NCI-H1092 treated with DMSO at 0.1 percent for 48 hours (cell line): ENCODE measurements around the gene ERBB4.
"Not testable (repeated sequence)": the region's sequence is repeated elsewhere in the genome, so short reads cannot be mapped to it uniquely, and the experiment has no call there.

Source experiments
- DNase-seq: peaks from one replicate; lab custom pipeline; 2025; lab: John Stamatoyannopoulos, UW

Gene ERBB4

DNA sequence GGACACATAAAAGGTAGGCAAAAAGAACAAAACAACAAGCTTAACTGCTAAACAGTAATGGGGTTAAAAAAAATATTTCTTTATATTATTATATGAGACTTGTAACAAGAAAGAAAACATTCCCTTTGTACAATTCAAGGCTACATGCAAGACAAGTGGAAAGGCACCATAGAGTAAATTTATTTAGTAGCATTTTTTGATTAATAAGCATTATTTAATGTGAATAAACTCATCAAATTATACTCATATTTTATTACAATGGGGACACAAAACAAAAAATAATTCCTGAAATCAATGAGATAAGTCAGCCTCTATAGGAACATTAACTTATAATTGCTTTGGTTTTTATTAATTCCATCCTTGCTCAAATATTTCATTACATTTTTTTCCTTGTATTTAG is 809.2 kb downstream of the ERBB4 start:
- DNase-seq = no peak

DNA sequence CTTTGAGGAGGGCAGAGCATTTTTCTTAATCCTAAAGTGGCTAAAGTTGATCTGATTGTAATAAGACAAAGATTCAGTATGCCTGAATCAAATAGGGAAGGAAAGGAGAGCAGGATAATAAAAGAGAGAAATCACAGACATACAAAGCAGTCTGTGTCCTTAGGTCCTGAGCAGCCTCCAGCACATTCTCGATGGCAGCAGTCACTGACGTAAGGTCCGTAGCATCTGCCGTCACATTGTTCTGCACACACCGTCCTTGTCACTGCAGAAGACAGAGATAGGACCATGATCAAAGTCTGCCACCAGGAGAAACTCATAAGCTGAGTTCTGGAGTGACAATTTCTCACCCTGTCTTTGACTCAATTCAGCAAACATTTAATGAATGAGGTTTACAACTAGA is 813.7 kb downstream of the ERBB4 start:
- DNase-seq = no peak

DNA sequence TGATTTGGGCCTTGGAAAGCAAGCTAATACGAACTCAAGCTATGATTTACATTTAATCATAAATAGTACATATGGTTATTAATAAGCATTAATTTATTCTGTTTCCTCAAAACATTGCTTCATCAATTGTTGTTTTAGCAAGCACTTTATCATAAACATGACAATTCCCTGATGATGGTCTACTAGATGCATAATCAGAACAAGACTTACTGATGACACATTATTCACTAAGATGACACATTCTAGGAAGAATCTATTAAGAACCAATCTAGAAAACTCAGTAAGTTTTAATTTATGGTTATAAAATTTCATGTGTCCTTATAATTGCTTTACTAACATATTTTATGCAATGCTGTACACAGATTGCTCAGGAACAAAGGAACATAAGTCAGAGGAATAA is 815.2 kb downstream of the ERBB4 start:
- no peak for DNase-seq

DNA sequence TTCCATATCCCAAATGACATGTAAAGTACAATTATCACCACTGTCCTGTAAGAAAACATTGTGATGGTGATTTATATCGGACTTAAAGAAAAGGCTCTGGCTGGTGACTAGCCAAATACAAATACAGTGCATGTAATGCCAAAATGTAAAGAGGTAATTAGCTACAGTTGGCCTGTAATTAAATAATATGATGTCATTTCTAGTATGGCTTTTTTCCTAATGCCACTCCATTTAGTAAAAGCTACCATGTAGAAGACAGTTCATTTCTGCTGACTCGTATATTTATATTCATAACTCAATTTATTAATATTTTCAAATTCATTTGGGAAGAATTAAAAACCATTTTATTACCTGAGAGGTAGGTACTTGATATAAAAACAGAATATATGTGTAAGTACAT is 815.7 kb downstream of the ERBB4 start:
- DNase-seq = no peak

DNA sequence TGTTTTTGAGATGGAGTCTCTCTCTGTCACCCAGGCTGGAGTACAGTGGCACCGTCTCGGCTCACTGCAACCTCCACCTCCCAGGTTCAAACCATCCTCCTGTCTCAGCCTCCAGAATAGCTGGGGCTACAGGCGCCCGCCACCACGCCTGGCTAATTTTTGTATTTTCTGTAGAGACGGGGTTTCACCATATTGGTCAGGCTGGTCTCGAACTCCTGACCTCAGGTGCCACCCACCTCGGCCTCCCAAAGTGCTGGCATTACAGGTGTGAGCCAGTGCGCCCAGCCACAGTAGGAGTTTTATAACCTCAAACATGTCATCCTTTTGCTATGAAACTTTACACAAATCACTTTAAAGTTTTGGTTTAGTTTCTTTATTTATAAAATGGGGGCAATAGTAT is 816.7 kb downstream of the ERBB4 start:
- DNase-seq = not testable (repeated sequence)

DNA sequence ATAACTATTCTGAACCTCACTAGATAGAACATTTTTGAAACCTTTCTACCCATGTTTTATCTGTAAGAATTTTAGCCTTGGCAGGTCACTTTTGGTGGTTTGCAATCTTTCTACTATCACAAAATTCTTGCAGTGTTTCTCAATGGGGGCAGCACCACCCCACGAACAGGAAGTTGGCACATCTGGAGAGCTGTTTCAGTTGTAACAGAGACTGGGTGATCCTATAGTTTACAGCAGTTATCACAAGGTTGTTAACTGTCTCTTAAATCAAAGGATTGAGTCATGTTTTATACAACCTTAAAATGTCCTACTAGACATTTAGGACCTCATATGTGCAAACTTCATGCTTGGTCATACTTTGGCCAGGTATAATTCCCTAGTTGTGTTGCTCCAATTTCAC is 829.2 kb downstream of the ERBB4 start:
- no peak for DNase-seq

DNA sequence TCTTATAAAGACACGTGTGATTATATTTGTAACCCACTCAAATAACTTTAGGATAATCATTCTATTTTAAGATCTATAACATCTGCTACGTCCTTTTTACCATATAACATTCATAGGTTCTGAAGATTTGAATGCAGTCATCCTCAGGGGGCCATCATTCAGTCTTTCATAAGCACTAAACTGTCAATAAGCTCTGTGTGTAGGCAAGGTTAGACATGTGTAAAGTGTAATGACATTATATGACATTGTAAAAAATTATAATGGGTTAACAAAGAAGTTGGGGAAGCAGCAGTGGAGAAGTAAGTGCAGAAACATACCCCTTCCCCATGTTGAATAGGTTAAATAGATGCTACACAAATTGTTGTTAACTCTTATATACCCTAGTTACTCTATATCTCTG is 845.9 kb downstream of the ERBB4 start:
- no peak for DNase-seq

DNA sequence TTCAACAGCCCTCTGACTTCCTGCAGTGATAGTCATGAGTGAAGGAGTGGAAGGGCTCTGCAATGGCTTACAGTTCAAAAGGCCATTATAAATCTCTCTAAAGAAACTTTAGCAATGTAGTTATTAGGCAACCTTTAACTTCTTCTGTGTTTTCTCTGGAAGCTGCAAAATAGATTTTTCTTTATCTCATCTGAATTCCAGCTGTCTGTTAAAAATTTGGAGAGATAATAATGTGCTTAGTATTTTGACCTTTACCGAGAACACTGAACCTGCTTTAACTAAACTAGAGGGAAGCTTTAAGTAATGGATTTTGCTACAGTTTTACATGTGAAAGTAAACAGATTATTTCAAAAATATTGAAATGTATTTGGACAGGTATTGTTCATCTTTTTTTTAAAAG is 847.9 kb downstream of the ERBB4 start:
- DNase-seq = no peak

DNA sequence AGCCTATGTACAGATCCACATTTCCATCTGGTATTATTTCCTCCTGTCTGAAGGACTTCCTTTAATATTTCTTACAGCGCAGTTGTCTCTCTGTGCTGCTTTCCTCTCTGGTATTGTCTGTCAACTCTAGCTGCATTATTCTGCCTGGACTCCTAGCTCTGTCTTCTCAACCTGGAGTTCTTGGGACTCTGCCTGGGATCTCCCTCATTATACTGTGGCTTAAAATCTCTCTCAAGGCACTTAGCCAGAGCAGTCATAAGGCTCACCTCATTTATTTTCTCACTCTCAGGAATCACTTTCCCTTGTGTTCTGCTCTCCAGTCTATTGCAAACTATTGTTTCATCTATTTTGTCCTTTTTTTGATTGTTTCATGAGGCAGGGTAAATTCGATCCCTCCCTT is 850.4 kb downstream of the ERBB4 start:
- DNase-seq = no peak

DNA sequence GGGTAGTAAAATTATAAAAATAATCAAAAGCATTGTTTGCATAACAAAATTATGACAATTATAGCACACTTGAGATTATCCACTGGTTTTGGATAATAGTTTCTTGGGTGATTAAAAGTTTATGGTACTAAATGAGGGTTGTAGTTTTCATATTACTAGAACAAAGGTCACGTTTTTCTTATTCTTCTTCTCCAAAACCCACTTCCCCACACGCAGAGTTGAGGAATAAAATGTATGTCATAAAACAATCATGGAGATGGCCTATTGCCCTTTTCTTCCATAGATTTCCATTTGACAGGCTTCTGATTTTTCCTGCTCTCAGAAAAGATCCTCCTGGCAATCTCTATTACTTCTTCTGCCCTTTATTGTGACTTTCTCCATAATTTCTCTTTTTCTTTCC is 863.9 kb downstream of the ERBB4 start:
- DNase-seq = no peak

DNA sequence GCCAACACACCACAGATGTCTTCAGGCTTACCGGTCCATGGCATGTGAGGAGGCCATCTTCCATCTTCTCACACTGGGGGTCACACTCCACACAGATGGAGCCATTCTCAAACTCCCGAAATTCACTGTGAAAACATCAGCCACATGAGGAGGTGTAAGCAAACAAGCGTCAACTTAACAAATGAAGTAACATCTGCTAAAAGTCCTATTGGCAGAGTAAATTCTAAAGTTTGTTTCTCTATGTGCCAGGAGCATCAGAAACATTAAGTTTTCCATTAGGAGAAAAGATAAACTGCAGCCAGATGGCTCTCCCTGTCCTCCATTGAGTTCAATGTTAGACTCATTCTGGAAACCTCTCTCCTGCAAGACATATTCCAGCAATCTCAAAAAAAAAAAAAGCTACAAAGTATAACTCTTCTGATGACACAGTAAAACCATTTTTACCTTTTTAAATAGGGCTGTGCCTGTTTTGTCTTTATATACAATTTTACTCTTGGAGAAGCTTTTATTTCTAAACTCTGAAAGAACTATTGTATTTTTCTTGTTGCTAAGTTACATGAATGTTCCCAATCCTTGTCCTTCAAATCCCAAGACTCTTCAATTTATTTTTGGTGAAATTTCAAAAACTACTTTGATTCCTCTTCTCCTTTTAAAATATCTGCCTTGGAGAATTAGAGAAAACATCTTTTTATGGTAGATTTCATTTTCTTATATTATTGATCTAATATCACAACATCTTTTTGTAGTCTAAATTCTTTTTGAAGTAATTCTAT is 865.3 kb downstream of the ERBB4 start:
- DNase-seq = no peak

DNA sequence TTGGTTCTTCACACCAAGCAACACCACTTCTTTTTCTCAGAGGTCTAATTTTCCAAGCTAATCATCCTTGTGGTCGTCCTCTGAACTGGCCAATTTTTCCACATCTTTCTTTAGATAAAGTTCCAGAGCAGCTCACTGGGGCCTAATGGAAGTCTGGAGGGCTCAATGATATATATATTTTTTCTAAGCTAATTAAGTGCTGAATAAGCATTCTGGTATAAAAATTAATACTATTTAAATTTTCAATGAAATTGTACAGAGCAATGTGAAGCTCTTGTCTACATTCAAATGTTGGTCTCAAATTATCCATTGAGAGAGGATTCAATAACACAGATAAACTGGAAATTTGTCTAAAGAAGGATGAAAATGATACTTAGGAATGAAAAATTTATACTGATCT is 866.6 kb downstream of the ERBB4 start:
- no peak for DNase-seq

DNA sequence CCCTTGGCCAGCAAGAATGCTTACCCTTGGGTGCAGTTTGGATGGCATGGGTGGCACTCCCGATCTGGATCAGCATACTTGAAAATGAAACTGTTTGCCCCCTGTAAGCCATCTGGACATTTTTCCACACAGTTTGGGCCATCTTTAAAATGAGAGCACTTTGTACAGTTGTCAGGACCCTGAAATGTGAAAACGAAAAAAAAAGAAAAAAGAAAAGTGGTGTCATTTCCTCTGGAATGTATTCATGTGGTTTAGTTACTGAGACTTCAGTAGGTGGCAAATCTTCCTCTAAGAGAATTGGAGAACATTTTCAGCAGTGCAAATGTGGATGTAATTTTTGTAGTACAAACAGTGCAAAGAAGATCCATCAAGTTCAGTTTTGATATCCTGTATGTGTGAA is 873.3 kb downstream of the ERBB4 start:
- DNase-seq = no peak

DNA sequence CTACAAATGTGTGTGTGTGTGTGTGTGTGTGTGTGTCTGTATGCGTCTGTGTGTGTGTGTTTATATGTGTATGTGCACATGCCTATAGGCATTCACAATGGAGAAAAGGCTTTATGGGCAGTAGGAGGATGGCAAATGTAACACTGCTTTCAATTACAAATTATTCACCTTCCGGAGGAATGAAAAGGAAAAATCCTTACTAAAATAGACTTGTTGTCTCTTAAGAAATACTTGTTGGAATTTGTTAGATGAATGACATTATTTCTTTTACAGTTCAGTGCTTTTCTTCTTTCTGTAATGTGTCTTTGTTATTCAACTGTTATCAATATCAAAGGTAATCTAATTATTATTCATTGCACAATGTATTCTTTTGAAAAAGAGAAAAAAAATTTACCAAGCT is 874.3 kb downstream of the ERBB4 start:
- DNase-seq = no peak

DNA sequence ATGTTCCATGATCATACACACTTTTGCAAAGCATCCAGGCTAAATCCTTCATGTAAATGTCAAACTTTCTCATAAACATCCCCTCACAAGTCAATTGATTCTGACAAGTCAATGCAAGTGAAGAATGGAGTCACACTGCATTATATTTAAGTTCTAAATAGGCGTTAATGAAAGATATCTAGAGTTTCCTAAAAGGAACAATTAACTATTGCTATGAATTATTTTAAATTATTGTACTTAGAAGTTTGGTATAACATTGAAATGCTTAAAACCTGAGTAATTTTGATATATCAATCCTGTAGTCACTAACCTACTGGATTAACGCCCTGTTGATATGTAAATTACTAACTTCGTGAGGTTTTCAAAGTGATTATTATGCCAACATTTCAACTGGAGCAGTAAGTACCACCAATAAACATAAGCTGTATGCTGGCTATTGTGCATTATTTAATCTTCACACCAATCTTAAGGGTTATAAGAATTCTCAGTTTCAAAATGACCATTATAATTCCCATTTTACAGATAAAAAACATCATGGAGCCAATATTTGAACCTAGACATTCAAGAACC is 884.3 kb downstream of the ERBB4 start:
- DNase-seq = no peak

DNA sequence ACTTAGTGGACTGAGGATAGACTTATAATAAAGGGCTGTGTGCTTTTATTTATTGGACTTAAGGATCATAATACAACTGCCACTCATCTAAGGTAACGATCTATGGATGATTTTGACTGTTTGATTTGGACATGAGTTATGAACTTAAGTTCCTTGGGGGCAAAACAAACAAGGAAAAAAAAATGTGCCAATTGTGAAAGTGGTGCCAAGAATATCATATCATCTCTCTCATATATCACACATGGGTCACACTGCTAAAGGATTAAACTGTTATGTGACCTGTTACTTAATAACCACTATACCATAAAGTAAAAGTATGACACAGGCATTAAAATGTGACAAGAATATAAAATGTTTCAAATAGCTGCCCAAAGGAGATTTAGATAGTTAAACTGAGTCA is 886.3 kb downstream of the ERBB4 start:
- no peak for DNase-seq

DNA sequence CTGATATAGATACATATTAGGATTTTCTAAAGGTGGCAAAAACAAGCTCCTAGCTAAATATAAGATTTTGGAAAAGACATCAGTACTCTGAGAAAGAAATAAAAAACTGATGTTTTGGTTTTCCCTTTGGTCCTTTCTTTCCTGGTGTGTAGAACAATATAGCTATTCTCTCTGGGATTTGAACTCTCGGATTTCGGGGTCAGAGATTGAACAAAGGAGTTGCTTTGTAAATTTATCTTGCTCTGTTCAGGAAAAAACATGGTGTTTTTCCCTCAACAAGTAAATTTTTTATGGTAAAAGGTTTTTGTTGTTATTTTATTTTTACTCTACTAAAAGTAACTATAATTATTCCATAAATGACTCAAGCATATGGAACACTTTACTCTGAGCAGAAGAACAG is 889.3 kb downstream of the ERBB4 start:
- DNase-seq = no peak

DNA sequence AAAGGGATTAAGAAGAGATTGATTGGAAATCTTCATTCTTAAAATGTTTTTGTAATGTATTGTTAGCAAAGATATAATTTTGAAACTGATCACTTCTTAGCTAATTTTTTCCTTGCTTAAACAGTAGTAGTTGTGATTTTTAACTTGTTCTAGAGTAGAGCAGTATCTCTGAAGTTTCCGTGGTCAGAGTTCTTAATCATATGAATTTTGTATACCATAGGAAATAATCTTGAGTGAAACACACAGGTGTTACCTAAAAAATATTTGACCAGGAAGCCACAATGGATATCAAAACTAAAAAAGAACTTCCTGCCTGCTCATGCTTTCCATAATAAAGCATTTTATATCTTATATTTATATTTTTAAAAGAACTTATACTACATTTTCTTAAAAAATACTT is 907.1 kb downstream of the ERBB4 start:
- no peak for DNase-seq

DNA sequence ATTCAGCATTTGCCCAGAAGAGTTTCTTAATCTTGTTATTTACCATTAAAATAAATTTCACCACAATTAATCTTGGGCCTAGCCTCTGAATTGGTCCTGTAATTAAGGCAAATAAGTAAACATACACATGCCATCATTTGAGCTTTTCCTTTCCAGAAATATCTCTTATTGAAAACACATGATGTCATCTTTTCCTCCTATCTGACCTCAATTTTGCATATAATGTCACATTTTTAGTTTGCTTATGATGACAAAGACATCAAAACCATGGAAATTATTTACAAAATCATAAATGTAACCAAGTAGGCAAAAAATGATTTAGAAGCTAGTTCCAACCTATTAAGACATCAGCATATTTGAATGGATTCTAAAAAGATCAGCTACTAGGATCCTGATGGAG is 915.5 kb downstream of the ERBB4 start:
- no peak for DNase-seq

DNA sequence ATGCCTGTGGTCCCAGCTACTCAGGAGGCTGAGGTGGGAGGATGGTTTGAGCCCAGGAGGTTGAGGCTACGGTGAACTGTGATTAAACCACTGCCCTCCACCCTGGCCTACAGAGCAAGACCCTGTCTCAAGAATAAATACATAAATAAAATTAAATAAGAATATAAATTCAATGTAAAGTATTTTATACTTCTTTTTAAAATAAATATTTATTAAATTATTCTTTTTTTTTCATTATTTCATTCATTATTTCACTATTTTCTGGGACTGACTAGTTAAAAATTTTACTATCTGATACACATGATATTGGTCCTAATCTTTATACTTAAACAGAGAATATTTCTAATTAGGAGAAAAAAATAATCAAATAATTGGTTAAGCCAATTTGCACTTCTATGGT is 917.6 kb downstream of the ERBB4 start:
- no peak for DNase-seq

DNA sequence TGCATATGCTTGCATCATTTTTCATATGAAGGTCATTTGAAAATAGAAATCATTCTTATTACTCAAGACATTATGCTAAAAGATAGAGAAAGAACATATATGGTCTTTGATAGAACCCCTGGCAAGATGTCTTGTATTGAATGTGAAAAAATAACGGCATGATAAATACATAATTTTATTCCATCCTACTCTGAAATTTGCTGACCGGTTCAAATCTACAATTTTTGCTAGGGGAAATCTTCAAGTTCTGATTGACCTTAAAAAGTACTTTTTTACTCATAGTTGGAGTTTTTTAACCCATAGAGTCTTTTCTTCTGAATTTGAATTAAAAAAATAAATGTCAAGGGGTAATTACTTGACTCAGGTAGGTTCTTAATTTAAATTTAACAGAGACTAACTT is 920.8 kb downstream of the ERBB4 start:
- DNase-seq = no peak

DNA sequence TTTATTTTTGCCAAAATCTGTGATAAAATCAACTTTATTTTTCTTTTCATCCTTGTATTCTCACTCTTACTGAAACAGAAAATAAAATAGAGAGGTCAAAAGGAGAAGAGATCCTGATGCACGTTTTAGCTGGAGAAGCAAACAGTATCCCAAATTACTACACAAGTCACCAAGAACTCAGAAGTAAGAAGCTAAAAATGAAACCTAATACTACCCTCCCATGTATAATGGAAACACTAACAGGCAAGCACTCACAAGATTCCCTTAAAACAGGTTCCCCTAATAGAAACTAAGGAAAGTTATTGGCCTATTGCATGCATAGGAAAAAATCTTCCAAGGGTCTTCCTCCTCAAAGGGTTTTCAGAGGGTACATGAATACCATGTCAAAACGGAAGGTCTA is 927.0 kb downstream of the ERBB4 start:
- DNase-seq = no peak

DNA sequence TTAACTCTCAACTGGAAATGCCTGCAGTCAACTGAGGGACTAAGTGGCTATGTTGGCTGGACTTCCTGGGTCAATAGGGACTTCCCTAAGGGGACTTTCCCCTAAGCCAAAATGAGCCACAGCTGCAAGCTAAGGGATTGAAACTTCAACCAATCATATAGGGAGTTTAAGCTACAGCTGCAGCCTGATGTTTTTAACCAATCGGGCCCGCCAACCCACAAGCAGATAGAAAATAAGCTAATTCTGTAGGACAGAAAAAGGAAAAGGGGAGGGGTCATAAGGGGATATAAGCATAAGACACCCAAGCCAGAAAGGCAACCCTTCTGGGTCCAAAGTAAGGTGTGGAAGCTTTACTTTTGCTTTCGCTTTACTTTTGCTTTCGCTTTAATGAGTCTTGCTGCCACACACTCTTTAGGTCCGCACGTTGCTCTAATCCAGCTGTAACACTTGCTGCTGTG is 927.5 kb downstream of the ERBB4 start:
- DNase-seq = no peak

DNA sequence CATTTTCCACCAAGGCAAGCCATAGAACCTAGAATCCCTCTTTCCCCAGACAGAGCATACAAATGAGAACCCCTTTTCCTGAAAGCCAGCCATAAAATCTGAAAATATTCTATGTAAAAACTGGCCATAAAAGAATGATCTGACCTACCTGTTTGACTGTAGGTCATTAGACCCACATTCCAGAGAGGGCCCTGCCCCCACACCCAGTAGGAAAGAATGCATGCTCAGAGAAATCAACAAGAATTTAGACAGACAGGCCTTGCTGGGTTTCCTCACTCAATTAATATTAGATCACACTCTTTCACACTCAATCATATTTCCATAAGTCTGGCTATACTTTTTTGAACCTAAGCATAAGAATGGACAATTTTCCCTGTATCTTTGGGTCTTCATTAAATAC is 929.5 kb downstream of the ERBB4 start:
- no peak for DNase-seq
